Neural progenitor cell (in vitro differentiated cells): ENCODE results near the gene CREM. TPM values are rescaled to one million over a fixed set of nuclear protein-coding genes. Genes with fewer than 3 reads are reported as not detected.
"Not testable (repeated sequence)": the region's sequence is repeated elsewhere in the genome, so short reads cannot be mapped to it uniquely, and the experiment has no call there.

Source experiments
- DNase-seq: peaks from one replicate; pipeline ENCODE4 v3.0.0-alpha.2; 2016; ENCODE audit warnings: low spot score
- H2AFZ ChIP-seq: fragments of 200-600 bp; sonication (generic); replicated peaks from 2 replicates; pipeline ENCODE4 v1.6.1; 2016; ENCODE audit warnings: antibody characterized with exemption
- H3F3A ChIP-seq: fragments of 200-600 bp; sonication (generic); 2 replicates; pipeline ENCODE4 v1.6.1; 2016; ENCODE audit warnings: antibody characterized with exemption, low read depth
- H3K27ac ChIP-seq: fragments of 200-600 bp; sonication (generic); 2 replicates; pipeline ENCODE4 v1.5.1; 2016; ENCODE audit warnings: mild to moderate bottlenecking
- H3K27me3 ChIP-seq: fragments of 200-600 bp; sonication (generic); 2 replicates; pipeline ENCODE4 v1.6.1; 2016; ENCODE audit warnings: mild to moderate bottlenecking, moderate library complexity
- H3K36me3 ChIP-seq: fragments of 200-600 bp; sonication (generic); 2 replicates; pipeline ENCODE4 v1.5.1; 2016
- H3K4me1 ChIP-seq: fragments of 200-600 bp; sonication (generic); 2 replicates; pipeline ENCODE4 v1.6.1; 2016; ENCODE audit warnings: mixed run types
- H3K4me2 ChIP-seq: fragments of 200-600 bp; sonication (generic); 2 replicates; pipeline ENCODE4 v1.6.1; 2016
- H3K4me3 ChIP-seq: fragments of 200-600 bp; sonication (generic); 2 replicates; pipeline ENCODE4 v1.5.1; 2016
- H3K79me2 ChIP-seq: fragments of 200-600 bp; sonication (generic); 2 replicates; pipeline ENCODE4 v1.6.1; 2016; ENCODE audit warnings: low read depth
- H3K9ac ChIP-seq: fragments of 200-600 bp; sonication (generic); 2 replicates; pipeline ENCODE4 v1.6.1; 2016
- H3K9me3 ChIP-seq: fragments of 200-600 bp; sonication (generic); 2 replicates; pipeline ENCODE4 v1.5.1; 2016; ENCODE audit warnings: low read depth
- H4K20me1 ChIP-seq: fragments of 200-600 bp; sonication (generic); 2 replicates; pipeline ENCODE4 v1.6.1; 2016; ENCODE audit warnings: low read depth
- H3K27ac Mint-ChIP-seq: 3 replicates; pipeline ENCODE4 v1.8.0; 2021; ENCODE audit warnings: mixed read lengths
- H3K27me3 Mint-ChIP-seq: 2 replicates; pipeline ENCODE4 v1.8.0; 2022; ENCODE audit warnings: low read depth, mild to moderate bottlenecking, inconsistent platforms, moderate library complexity, mixed read lengths; ENCODE audit not compliant: insufficient read depth
- H3K36me3 Mint-ChIP-seq: 3 replicates; pipeline ENCODE4 v1.8.0; 2021; ENCODE audit warnings: mixed read lengths
- H3K4me1 Mint-ChIP-seq: 3 replicates; pipeline ENCODE4 v1.8.0; 2021; ENCODE audit warnings: mixed read lengths
- H3K4me3 Mint-ChIP-seq: 3 replicates; pipeline ENCODE4 v1.8.0; 2021; ENCODE audit warnings: mild to moderate bottlenecking, moderate library complexity, mixed read lengths
- H3K9me3 Mint-ChIP-seq: 3 replicates; pipeline ENCODE4 v1.8.0; 2020; ENCODE audit warnings: mixed read lengths
- EZH2 ChIP-seq: fragments of 200-600 bp; sonication (generic); IDR thresholded peaks from 2 replicates; pipeline ENCODE4 v1.6.1; 2017; ENCODE audit warnings: antibody characterized with exemption, mild to moderate bottlenecking, moderate library complexity
- EZH2phosphoT487 ChIP-seq: fragments of 200-600 bp; sonication (generic); IDR thresholded peaks from 2 replicates; pipeline ENCODE4 v1.6.1; 2017; ENCODE audit warnings: antibody characterized with exemption
- total RNA-seq: library from RNA; depleted of rRNA; stranded (reverse); fragments of >200 nt; gene quantifications from 2 replicates; pipeline ENCODE4 v1.2.3, GENCODE V29; 2015; ENCODE audit warnings: low replicate concordance
- TF ChIP-seq, protein P1 (sequence below): fragments of 200-600 bp; sonication (generic); IDR thresholded peaks from 2 replicates; pipeline ENCODE4 v1.5.1; 2017; ENCODE audit warnings: antibody characterized with exemption, mild to moderate bottlenecking

CREM gene
- total RNA-seq, 1 donor from 2014 or later: 74.2 TPM

DNA sequence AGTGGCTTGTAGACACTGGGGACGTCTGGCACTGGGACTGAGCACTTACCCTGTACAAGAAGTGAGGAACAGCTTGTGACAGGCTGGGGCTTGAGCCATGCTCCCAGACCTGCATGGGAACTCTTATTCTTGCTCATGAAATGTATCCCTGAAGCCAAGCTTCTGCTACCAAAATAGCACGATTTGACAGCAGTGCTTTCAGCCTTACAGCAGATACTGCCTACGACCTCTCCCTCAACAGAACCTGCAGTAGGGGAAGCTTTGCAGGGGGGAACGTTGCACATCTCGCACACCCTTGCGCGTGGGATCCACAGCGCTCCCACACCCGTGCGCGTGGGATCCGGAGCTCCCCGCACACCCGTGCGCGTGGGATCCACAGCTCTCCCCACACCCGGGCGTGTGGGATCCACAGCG is 88.0 kb downstream of the CREM start:
- H3K4me1 Mint-ChIP-seq: peaks cover 63% of the 10 kb centered on the region
- no peaks in the 10 kb centered on the region for H3K27me3 ChIP-seq
- H3K36me3 Mint-ChIP-seq: peaks cover 17% of the 10 kb centered on the region
- H3K36me3 ChIP-seq: no peaks in the 10 kb centered on the region
- no peak overlapping the region for H3K4me2 ChIP-seq
- no peaks in the 10 kb centered on the region for H3K9me3 ChIP-seq
- no peak for DNase-seq
- no peaks in the 10 kb centered on the region for H4K20me1 ChIP-seq
- H3K79me2 ChIP-seq: no peaks in the 10 kb centered on the region
- H2AFZ ChIP-seq: no peak overlapping the region
- H3K9me3 Mint-ChIP-seq: no peaks in the 10 kb centered on the region
- no peak overlapping the region for H3K27ac ChIP-seq
- TF ChIP-seq EZH2 (no peak), EZH2phosphoT487 (no peak)
- TF ChIP-seq, protein P1, sequence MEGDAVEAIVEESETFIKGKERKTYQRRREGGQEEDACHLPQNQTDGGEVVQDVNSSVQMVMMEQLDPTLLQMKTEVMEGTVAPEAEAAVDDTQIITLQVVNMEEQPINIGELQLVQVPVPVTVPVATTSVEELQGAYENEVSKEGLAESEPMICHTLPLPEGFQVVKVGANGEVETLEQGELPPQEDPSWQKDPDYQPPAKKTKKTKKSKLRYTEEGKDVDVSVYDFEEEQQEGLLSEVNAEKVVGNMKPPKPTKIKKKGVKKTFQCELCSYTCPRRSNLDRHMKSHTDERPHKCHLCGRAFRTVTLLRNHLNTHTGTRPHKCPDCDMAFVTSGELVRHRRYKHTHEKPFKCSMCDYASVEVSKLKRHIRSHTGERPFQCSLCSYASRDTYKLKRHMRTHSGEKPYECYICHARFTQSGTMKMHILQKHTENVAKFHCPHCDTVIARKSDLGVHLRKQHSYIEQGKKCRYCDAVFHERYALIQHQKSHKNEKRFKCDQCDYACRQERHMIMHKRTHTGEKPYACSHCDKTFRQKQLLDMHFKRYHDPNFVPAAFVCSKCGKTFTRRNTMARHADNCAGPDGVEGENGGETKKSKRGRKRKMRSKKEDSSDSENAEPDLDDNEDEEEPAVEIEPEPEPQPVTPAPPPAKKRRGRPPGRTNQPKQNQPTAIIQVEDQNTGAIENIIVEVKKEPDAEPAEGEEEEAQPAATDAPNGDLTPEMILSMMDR: no peak
- no peaks in the 10 kb centered on the region for H3F3A ChIP-seq
- no peak overlapping the region for H3K4me3 Mint-ChIP-seq
- peaks cover 16% of the 10 kb centered on the region for H3K4me1 ChIP-seq
- H3K27me3 Mint-ChIP-seq: no peaks in the 10 kb centered on the region
- H3K27ac Mint-ChIP-seq: no peak overlapping the region
- no peak overlapping the region for H3K4me3 ChIP-seq
- H3K9ac ChIP-seq: no peak overlapping the region

DNA sequence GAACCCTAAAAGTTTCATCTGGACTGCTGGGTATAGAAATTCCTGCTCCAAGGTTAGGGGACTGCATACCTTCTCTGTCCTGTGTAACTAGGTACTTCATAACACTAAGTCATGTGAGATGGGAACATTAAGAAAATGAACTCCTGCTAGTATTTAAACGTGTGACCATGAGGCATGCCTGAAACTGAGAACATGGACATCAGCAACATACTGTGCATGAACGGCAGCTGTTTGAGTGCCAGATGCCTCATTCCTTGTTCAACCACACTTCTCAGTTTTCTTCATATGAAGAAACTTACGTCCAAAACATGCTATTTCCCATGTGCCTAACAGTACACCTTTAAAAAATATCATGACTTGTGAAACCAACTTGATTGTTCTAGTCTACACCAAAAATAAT is 88.5 kb downstream of the CREM start:
- Mint-ChIP-seq H3K27me3 (no peaks in the 10 kb centered on the region), H3K27ac (no peak overlapping the region), H3K4me1 (peaks cover 62% of the 10 kb centered on the region), H3K9me3 (no peaks in the 10 kb centered on the region), H3K4me3 (no peak overlapping the region), H3K36me3 (peaks cover 17% of the 10 kb centered on the region)
- DNase-seq: no peak
- TF ChIP-seq, protein P1: no peak
- no peak for TF ChIP-seq EZH2
- no peak for TF ChIP-seq EZH2phosphoT487
- Histone ChIP-seq H3K9ac (no peak overlapping the region), H3F3A (no peaks in the 10 kb centered on the region), H3K27ac (no peak overlapping the region), H3K4me1 (peaks cover 11% of the 10 kb centered on the region), H3K36me3 (no peaks in the 10 kb centered on the region), H3K4me2 (no peak overlapping the region), H2AFZ (no peak overlapping the region), H4K20me1 (no peaks in the 10 kb centered on the region), H3K4me3 (no peak overlapping the region), H3K27me3 (no peaks in the 10 kb centered on the region), H3K79me2 (no peaks in the 10 kb centered on the region), H3K9me3 (no peaks in the 10 kb centered on the region)

DNA sequence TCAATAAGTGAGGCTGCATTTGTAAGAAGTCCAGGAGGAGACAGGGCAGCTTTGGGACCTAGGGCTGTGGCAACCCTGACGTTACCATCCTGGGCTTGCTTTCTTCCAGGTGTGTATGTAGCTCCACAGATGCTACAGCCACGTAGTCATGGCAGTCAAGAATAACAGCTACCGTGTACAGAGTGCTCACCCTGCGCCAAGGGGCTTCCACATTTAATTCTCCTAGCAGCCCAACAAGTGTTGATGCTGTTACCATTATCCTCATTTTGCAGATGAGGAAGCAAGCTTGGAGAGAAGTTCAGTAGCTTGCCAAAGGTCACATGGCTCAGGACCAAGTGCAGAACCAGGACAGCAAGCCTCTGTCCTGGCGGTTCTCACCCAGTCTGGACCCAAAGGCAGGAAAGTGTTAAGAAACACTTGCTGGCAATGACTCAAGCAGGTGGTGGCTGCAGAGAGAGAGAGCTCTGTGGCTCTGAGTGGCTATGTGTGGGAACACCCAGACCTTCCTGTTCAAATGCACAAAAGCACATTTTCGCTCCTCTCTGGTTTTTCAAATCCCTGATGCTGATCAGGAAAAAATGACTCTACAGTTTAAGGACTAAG is 89.8 kb downstream of the CREM start:
- Histone ChIP-seq H2AFZ (no peak overlapping the region), H3K27me3 (no peaks in the 10 kb centered on the region), H4K20me1 (no peaks in the 10 kb centered on the region), H3K9ac (no peak overlapping the region), H3F3A (no peaks in the 10 kb centered on the region), H3K79me2 (no peaks in the 10 kb centered on the region), H3K27ac (no peak overlapping the region), H3K4me1 (peaks cover 4% of the 10 kb centered on the region), H3K9me3 (no peaks in the 10 kb centered on the region), H3K4me3 (no peak overlapping the region), H3K36me3 (no peaks in the 10 kb centered on the region), H3K4me2 (no peak overlapping the region)
- Mint-ChIP-seq H3K36me3 (peaks cover 10% of the 10 kb centered on the region), H3K4me3 (no peak overlapping the region), H3K27me3 (no peaks in the 10 kb centered on the region), H3K9me3 (no peaks in the 10 kb centered on the region), H3K4me1 (peaks cover 60% of the 10 kb centered on the region), H3K27ac (no peak overlapping the region)
- no peak for DNase-seq
- TF ChIP-seq EZH2phosphoT487 (no peak), EZH2 (no peak)
- TF ChIP-seq, protein P1: no peak

DNA sequence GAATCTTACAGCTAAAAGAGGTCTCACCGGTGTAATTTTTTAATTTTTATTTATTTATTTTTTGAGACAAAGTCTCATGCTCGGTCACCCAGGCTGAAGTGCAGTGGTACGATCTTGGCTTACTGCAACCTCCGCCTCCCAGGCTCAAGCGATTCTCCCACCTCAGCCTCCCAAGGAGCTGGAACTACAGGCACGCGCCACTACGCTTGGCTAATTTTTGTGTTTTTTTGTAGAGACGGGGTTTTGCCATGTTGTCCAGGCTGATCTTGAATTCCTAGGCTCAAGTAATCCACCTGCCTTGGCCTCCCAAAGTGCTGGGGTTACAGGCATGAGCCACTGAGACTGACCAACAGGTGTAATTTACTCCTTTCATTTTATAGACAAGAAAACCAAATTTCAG is 90.3 kb downstream of the CREM start:
- H4K20me1 ChIP-seq, H3K36me3 Mint-ChIP-seq, H3K9me3 ChIP-seq, H3K4me3 Mint-ChIP-seq, H3K9ac ChIP-seq, H2AFZ ChIP-seq, H3F3A ChIP-seq, H3K27ac ChIP-seq, H3K27me3 Mint-ChIP-seq, H3K79me2 ChIP-seq, H3K4me2 ChIP-seq, H3K27me3 ChIP-seq, H3K27ac Mint-ChIP-seq, H3K4me3 ChIP-seq, DNase-seq, H3K36me3 ChIP-seq, H3K9me3 Mint-ChIP-seq, H3K4me1 ChIP-seq: not testable (repeated sequence)
- H3K4me1 Mint-ChIP-seq: peaks cover 59% of the 10 kb centered on the region
